ENCODE measurements around the gene FAM161A.

The FAM161A gene

GRCh38 chr2:61789807-61790602, 63.9 kb downstream of the FAM161A start:
- Histone ChIP-seq H3K36me3 (ENCODE audit: control insufficient read depth in 5 of 5, insufficient read depth in 5 of 5, low read length in 5 of 5) (no peaks in the 10 kb centered on the region), H3K4me3 (ENCODE audit: low read depth in 1 of 5, low read length in 5 of 5) (no peak overlapping the region), H3K4me1 (ENCODE audit: control insufficient read depth in 5 of 5, insufficient read depth in 5 of 5, low read length in 5 of 5) (peaks cover 0 to 5% (median 4%) of the 10 kb centered on the region in 5 donors), H3K27me3 (ENCODE audit: control insufficient read depth in 5 of 5, insufficient read depth in 4 of 5, low read length in 5 of 5) (no peaks in the 10 kb centered on the region), H3K9me3 (ENCODE audit: control insufficient read depth in 5 of 5, low read length in 5 of 5) (peaks cover 0 to 6% (median 0%) of the 10 kb centered on the region in 5 donors), H3K27ac (ENCODE audit: low read depth, low read length) (no peak overlapping the region), H3K9ac (ENCODE audit: low read length in 5 of 5) (no peak overlapping the region)

GRCh38 chr2:61787941-61788563, 65.8 kb downstream of the FAM161A start:
- peaks cover 0 to 6% (median 0%) of the 10 kb centered on the region in 5 donors for H3K9me3 ChIP-seq (ENCODE audit: control insufficient read depth in 5 of 5, low read length in 5 of 5)
- no peaks in the 10 kb centered on the region for H3K36me3 ChIP-seq (ENCODE audit: control insufficient read depth in 5 of 5, insufficient read depth in 5 of 5, low read length in 5 of 5)
- H3K4me1 ChIP-seq (ENCODE audit: control insufficient read depth in 5 of 5, insufficient read depth in 5 of 5, low read length in 5 of 5) = no peaks in the 10 kb centered on the region
- no peak overlapping the region for H3K4me3 ChIP-seq (ENCODE audit: low read depth in 1 of 5, low read length in 5 of 5)
- H3K27ac ChIP-seq (ENCODE audit: low read depth, low read length) = no peak overlapping the region
- no peak overlapping the region for H3K9ac ChIP-seq (ENCODE audit: low read length in 5 of 5)
- no peaks in the 10 kb centered on the region for H3K27me3 ChIP-seq (ENCODE audit: control insufficient read depth in 5 of 5, insufficient read depth in 4 of 5, low read length in 5 of 5)

GRCh38 chr2:61786876-61787275, 67.0 kb downstream of the FAM161A start:
- no peaks in the 10 kb centered on the region for H3K36me3 ChIP-seq (ENCODE audit: control insufficient read depth in 5 of 5, insufficient read depth in 5 of 5, low read length in 5 of 5)
- H3K4me3 ChIP-seq (ENCODE audit: low read depth in 1 of 5, low read length in 5 of 5) = no peak overlapping the region
- peaks cover 0 to 6% (median 0%) of the 10 kb centered on the region in 5 donors for H3K9me3 ChIP-seq (ENCODE audit: control insufficient read depth in 5 of 5, low read length in 5 of 5)
- H3K27ac ChIP-seq (ENCODE audit: low read depth, low read length) = no peak overlapping the region
- no peaks in the 10 kb centered on the region for H3K4me1 ChIP-seq (ENCODE audit: control insufficient read depth in 5 of 5, insufficient read depth in 5 of 5, low read length in 5 of 5)
- no peaks in the 10 kb centered on the region for H3K27me3 ChIP-seq (ENCODE audit: control insufficient read depth in 5 of 5, insufficient read depth in 4 of 5, low read length in 5 of 5)
- no peak overlapping the region for H3K9ac ChIP-seq (ENCODE audit: low read length in 5 of 5)

DNA sequence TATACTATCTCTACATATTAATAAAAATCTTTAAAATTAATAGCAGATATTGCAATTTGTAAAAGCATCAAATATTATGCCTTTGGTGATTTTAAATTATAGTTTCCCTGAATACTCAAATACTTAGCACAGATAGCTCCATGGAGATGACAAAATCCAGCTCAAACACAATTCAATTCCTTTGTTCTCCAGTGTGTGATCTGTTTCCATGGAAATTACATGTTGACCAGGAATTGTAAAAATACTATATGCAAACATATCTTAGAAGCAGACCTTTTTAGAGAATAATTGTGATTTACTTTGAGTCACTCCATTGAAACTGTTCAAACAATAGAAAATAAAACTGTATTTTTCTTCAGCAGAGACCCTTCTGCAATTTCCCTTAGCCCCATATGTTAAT, 68.3 kb downstream of the FAM161A start:
- H3K4me1 ChIP-seq (ENCODE audit: control insufficient read depth in 5 of 5, insufficient read depth in 5 of 5, low read length in 5 of 5) = no peaks in the 10 kb centered on the region
- H3K4me3 ChIP-seq (ENCODE audit: low read depth in 1 of 5, low read length in 5 of 5) = no peak overlapping the region
- no peaks in the 10 kb centered on the region for H3K36me3 ChIP-seq (ENCODE audit: control insufficient read depth in 5 of 5, insufficient read depth in 5 of 5, low read length in 5 of 5)
- H3K27me3 ChIP-seq (ENCODE audit: control insufficient read depth in 5 of 5, insufficient read depth in 4 of 5, low read length in 5 of 5) = no peaks in the 10 kb centered on the region
- no peak overlapping the region for H3K27ac ChIP-seq (ENCODE audit: low read depth, low read length)
- H3K9me3 ChIP-seq (ENCODE audit: control insufficient read depth in 5 of 5, low read length in 5 of 5) = peaks cover 0 to 9% (median 6%) of the 10 kb centered on the region in 5 donors
- no peak overlapping the region for H3K9ac ChIP-seq (ENCODE audit: low read length in 5 of 5)

- Histone ChIP-seq H3K9ac (ENCODE audit: low read length in 5 of 5) (no peak overlapping the region), H3K9me3 (ENCODE audit: control insufficient read depth in 5 of 5, low read length in 5 of 5) (peaks cover 0 to 11% (median 6%) of the 10 kb centered on the region in 5 donors), H3K27me3 (ENCODE audit: control insufficient read depth in 5 of 5, insufficient read depth in 4 of 5, low read length in 5 of 5) (no peaks in the 10 kb centered on the region), H3K4me3 (ENCODE audit: low read depth in 1 of 5, low read length in 5 of 5) (no peak overlapping the region), H3K4me1 (ENCODE audit: control insufficient read depth in 5 of 5, insufficient read depth in 5 of 5, low read length in 5 of 5) (no peaks in the 10 kb centered on the region), H3K27ac (ENCODE audit: low read depth, low read length) (no peak overlapping the region), H3K36me3 (ENCODE audit: control insufficient read depth in 5 of 5, insufficient read depth in 5 of 5, low read length in 5 of 5) (no peaks in the 10 kb centered on the region)
Measured at GRCh38 chr2:61784643-61785042, 69.2 kb downstream of the FAM161A start.

GRCh38 chr2:61775956-61776570, 77.8 kb downstream of the FAM161A start:
- Histone ChIP-seq H3K4me1 (ENCODE audit: control insufficient read depth in 5 of 5, insufficient read depth in 5 of 5, low read length in 5 of 5) (no peaks in the 10 kb centered on the region), H3K4me3 (ENCODE audit: low read depth in 1 of 5, low read length in 5 of 5) (no peak overlapping the region), H3K9ac (ENCODE audit: low read length in 5 of 5) (no peak overlapping the region), H3K36me3 (ENCODE audit: control insufficient read depth in 5 of 5, insufficient read depth in 5 of 5, low read length in 5 of 5) (no peaks in the 10 kb centered on the region), H3K27me3 (ENCODE audit: control insufficient read depth in 5 of 5, insufficient read depth in 4 of 5, low read length in 5 of 5) (peaks cover 0 to 6% (median 0%) of the 10 kb centered on the region in 5 donors), H3K9me3 (ENCODE audit: control insufficient read depth in 5 of 5, low read length in 5 of 5) (peaks cover 0 to 5% (median 3%) of the 10 kb centered on the region in 5 donors), H3K27ac (ENCODE audit: low read depth, low read length) (no peak overlapping the region)

Data from subcutaneous abdominal adipose tissue (tissue), 5 donors.